Tibial nerve (tissue), 4 donors: Measurements from ENCODE around the gene CLSTN3. TPM values are rescaled to one million over a fixed set of nuclear protein-coding genes. Genes with fewer than 3 reads are reported as not detected.
"Not testable (repeated sequence)": the region's sequence is repeated elsewhere in the genome, so short reads cannot be mapped to it uniquely, and the experiment has no call there.

Experiments used
- DNase-seq, 2 donors: peaks; one replicate each; pipeline ENCODE4 v3.0.0-alpha.2; 2019; ENCODE audit warnings: low spot score in 2 of 2
- H3K27ac ChIP-seq, 4 donors: fragments of 200-600 bp; sonication (generic) in 3 of 4; one replicate each; pipeline ENCODE4 v1.5.1; 2017 to 2019; ENCODE audit warnings: mild to moderate bottlenecking in 1 of 4
- H3K27me3 ChIP-seq, 2 donors: fragments of 200-600 bp; sonication (generic) in 1 of 2; one replicate each; pipeline versions ENCODE4 v1.5.1 to v1.6.0; 2017 to 2019
- H3K36me3 ChIP-seq, 3 donors: fragments of 200-600 bp; sonication (generic); one replicate each; pipeline ENCODE4 v1.5.1; 2018 to 2019
- H3K4me1 ChIP-seq, 4 donors: fragments of 200-600 bp; sonication (generic) in 3 of 4; one replicate each; pipeline ENCODE4 v1.5.1; 2017 to 2019
- H3K4me3 ChIP-seq, 4 donors: fragments of 200-600 bp; sonication (generic) in 3 of 4; one replicate each; pipeline ENCODE4 v1.5.1; 2017 to 2019; ENCODE audit warnings: mild to moderate bottlenecking in 1 of 4, moderate library complexity in 1 of 4
- H3K9me3 ChIP-seq, 4 donors: fragments of 200-600 bp; sonication (generic) in 3 of 4; one replicate each; pipeline ENCODE4 v1.5.1; 2017 to 2019
- CTCF ChIP-seq, 5 experiments: fragments of 200-600 bp in 3 of 5; fragments of 450-650 bp in 2 of 5; sonication (generic) in 3 of 5; IDR thresholded peaks; one replicate each; pipeline ENCODE4 v1.5.1; 2016 to 2019; ENCODE audit warnings: antibody characterized with exemption in 5 of 5, mild to moderate bottlenecking in 3 of 5, moderate library complexity in 2 of 5
- EP300 ChIP-seq, 2 donors: sonication (generic); formaldehyde crosslinking; IDR thresholded peaks; one replicate each; pipeline ENCODE4 v1.6.1; 2017; ENCODE audit warnings: antibody characterized with exemption in 2 of 2, mild to moderate bottlenecking in 1 of 2
- POLR2A ChIP-seq, 2 donors: fragments of 450-650 bp; IDR thresholded peaks; one replicate each; pipeline ENCODE4 v1.6.1; 2017; ENCODE audit warnings: antibody characterized with exemption in 2 of 2, mild to moderate bottlenecking in 2 of 2, moderate library complexity in 2 of 2
- WGBS, 2 donors: methylation state at CpG; one replicate each; pipeline ENCODE4 v1.1.5; 2018; 5-methylcytosine and 5-hydroxymethylcytosine counted together
- total RNA-seq, 4 donors: library from RNA; depleted of rRNA; stranded (reverse); fragments of >200 nt; gene quantifications; one replicate each; pipeline ENCODE4 v1.1.0, GENCODE V29; 2016

Gene CLSTN3
- total RNA-seq, 4 donors from 2014 or later: 40.0 to 112 (median 79.6) TPM

GRCh38 chr12:7171854-7172253, 41.7 kb downstream of the CLSTN3 start:
- Histone ChIP-seq H3K9me3 (peaks cover 0 to 17% (median 0%) of the 10 kb centered on the region in 4 donors), H3K4me3 (no peak overlapping the region), H3K27me3 (peaks cover 0 to 1% of the 10 kb centered on the region in 2 donors), H3K4me1 (no peaks in the 10 kb centered on the region), H3K36me3 (no peaks in the 10 kb centered on the region), H3K27ac (no peak overlapping the region)
- 65 to 75% methylated on average over 1 of the region's 1 CpG for WGBS, 2 donors
- DNase-seq: no peak
- TF ChIP-seq CTCF (IDR thresholded peaks at IDR 0.05) (no peak), EP300 (IDR thresholded peaks at IDR 0.05) (no peak), POLR2A (IDR thresholded peaks at IDR 0.05) (no peak)

GRCh38 chr12:7175493-7175892, 45.3 kb downstream of the CLSTN3 start:
- Histone ChIP-seq H3K27me3 (no peaks in the 10 kb centered on the region), H3K36me3 (no peaks in the 10 kb centered on the region), H3K4me1 (no peaks in the 10 kb centered on the region), H3K4me3 (no peak overlapping the region), H3K9me3 (peaks cover 0 to 5% (median 0%) of the 10 kb centered on the region in 4 donors), H3K27ac (no peak overlapping the region)
- no peak for TF ChIP-seq POLR2A (IDR thresholded peaks at IDR 0.05)
- TF ChIP-seq EP300 (IDR thresholded peaks at IDR 0.05): no peak
- no peak for TF ChIP-seq CTCF (IDR thresholded peaks at IDR 0.05)
- DNase-seq: no peak

- H3K27me3 ChIP-seq: no peaks in the 10 kb centered on the region
- no peaks in the 10 kb centered on the region for H3K4me1 ChIP-seq
- no peaks in the 10 kb centered on the region for H3K9me3 ChIP-seq
- no peak for DNase-seq
- H3K4me3 ChIP-seq: no peak overlapping the region
- WGBS, 2 donors: 61 to 76% methylated on average over 2 of the region's 2 CpGs
- no peak overlapping the region for H3K27ac ChIP-seq
- H3K36me3 ChIP-seq: no peaks in the 10 kb centered on the region
- TF ChIP-seq EP300 (IDR thresholded peaks at IDR 0.05): no peak
Observed at GRCh38 chr12:7176595-7176994, 46.4 kb downstream of the CLSTN3 start.

GRCh38 chr12:7178481-7178880, 48.3 kb downstream of the CLSTN3 start:
- no peak overlapping the region for H3K4me3 ChIP-seq
- no peaks in the 10 kb centered on the region for H3K36me3 ChIP-seq
- H3K27me3 ChIP-seq: no peaks in the 10 kb centered on the region
- no peak overlapping the region for H3K27ac ChIP-seq
- 76 to 91% methylated on average over 2 of the region's 2 CpGs for WGBS, 2 donors
- no peak for DNase-seq
- TF ChIP-seq EP300 (IDR thresholded peaks at IDR 0.05): no peak
- no peak for TF ChIP-seq POLR2A (IDR thresholded peaks at IDR 0.05)
- TF ChIP-seq CTCF (IDR thresholded peaks at IDR 0.05): no peak
- H3K9me3 ChIP-seq: no peaks in the 10 kb centered on the region
- H3K4me1 ChIP-seq: no peaks in the 10 kb centered on the region

- H3K4me1 ChIP-seq: no peaks in the 10 kb centered on the region
- DNase-seq: no peak
- no peak overlapping the region for H3K4me3 ChIP-seq
- 43 to 45% methylated on average over 1 of the region's 1 CpG for WGBS, 2 donors
- H3K27me3 ChIP-seq: no peaks in the 10 kb centered on the region
- H3K36me3 ChIP-seq: no peaks in the 10 kb centered on the region
- no peaks in the 10 kb centered on the region for H3K9me3 ChIP-seq
- no peak overlapping the region for H3K27ac ChIP-seq
- TF ChIP-seq EP300 (IDR thresholded peaks at IDR 0.05): no peak
- no peak for TF ChIP-seq CTCF (IDR thresholded peaks at IDR 0.05)
- TF ChIP-seq POLR2A (IDR thresholded peaks at IDR 0.05): no peak
Observed at GRCh38 chr12:7180685-7181084, 50.5 kb downstream of the CLSTN3 start.

GRCh38 chr12:7186058-7186457, 55.9 kb downstream of the CLSTN3 start:
- whole genome bisulfite sequencing, 2 donors: 31 to 37% methylated on average over 2 of the region's 2 CpGs
- not testable (repeated sequence) for H3K27me3 ChIP-seq, H3K4me3 ChIP-seq, H3K27ac ChIP-seq, H3K36me3 ChIP-seq, DNase-seq, H3K9me3 ChIP-seq
- H3K4me1 ChIP-seq: peaks cover 0 to 32% (median 13%) of the 10 kb centered on the region in 4 donors
